Activated T-cell treated with anti-CD3 and anti-CD28 coated beads, Interleukin-2, amount 50 U/mL, for 24 hours (primary cell): ENCODE measurements around the gene FKTN.
"Not testable (repeated sequence)": the region's sequence is repeated elsewhere in the genome, so short reads cannot be mapped to it uniquely, and the experiment has no call there.

ENCODE experiments used
- DNase-seq: peaks from one replicate; pipeline ENCODE4 v3.0.0-alpha.2; 2020
- H3K27ac Mint-ChIP-seq: 2 replicates; pipeline ENCODE4 v1.8.0; 2020; ENCODE audit warnings: mild to moderate bottlenecking, mixed read lengths
- H3K27me3 Mint-ChIP-seq: 2 replicates; pipeline ENCODE4 v1.8.0; 2020; ENCODE audit warnings: mixed read lengths
- H3K36me3 Mint-ChIP-seq: 2 replicates; pipeline ENCODE4 v1.8.0; 2020; ENCODE audit warnings: low read depth, mixed read lengths
- H3K4me1 Mint-ChIP-seq: 2 replicates; pipeline ENCODE4 v1.8.0; 2020; ENCODE audit warnings: low read depth, mixed read lengths
- H3K4me3 Mint-ChIP-seq: 2 replicates; pipeline ENCODE4 v1.8.0; 2020; ENCODE audit warnings: mild to moderate bottlenecking, moderate library complexity, mixed read lengths
- H3K9me3 Mint-ChIP-seq: 2 replicates; pipeline ENCODE4 v1.8.0; 2020; ENCODE audit warnings: mixed read lengths

FKTN gene

DNA sequence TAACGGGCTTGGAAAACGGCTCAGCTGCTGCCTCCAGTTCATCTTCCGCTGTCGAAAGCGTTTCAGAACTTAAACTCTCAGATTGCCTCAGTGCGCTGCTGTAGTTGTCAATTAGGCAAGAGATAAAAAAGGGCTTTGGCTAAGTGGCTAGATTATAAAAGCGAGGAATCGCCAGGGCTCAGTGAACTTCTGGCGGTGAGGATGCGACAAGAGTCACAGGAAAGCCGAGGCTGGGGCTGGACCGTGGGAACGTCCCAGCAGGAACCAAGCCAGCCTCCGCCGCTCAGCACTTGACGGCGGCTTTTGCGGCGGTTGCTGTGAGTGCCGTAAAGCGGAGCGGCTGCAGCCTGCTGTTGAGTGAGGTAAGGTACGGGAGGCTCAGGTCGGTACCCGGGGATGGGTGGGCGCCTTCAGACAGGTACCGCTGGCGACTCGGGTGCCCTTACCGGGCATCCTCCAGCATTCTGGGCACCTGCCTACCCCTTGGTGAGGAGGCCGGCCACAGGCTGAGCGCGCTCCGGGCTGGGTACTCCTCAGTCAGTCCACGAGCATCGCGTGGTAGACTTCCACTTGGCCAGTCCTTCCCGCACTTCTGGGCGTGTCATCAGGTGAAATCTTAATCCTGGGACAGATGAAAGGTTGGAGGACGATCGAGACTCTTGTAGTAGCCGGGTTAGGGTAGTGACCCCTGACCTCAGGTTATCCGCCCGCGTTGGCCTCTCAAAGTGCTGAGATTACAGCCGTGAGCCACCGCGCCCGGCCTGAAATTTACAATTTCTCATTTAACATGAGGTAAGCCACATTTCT lies at the start of gene FKTN:
TSS of gene FKTN (plus strand) at position 328 of the 807 bp plus-strand sequence. CDS start 16,902 bp downstream, outside the sequence.
- peak; percentile 88 for DNase-seq
- Mint-ChIP-seq H3K27me3 (no peaks in the 10 kb centered on the region), H3K4me1 (peaks cover 22% of the 10 kb centered on the region), H3K9me3 (peaks cover 5% of the 10 kb centered on the region), H3K27ac (peak within 1 kb of the TSS; percentile 88), H3K4me3 (peak within 1 kb of the TSS; percentile 94), H3K36me3 (peaks cover 44% of the 10 kb centered on the region)

DNA sequence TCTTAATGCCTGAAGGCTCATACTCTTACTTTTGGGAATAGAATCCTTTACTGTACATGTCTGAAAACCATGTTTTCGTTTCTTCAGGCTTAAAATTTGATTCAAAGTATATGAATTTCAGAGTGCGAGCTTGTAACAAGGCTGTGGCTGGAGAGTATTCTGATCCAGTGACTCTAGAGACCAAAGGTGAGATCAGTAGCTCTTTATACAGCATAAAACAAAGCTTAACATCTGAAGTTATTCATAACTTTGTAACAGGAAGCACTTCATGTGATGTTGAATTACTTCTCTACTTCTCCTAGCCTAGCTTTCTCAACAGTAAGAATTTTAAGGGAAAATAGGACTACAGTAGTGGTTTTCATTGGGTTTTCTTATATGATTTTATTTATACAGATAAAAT lies 49.4 kb upstream of the FKTN start:
- no peak overlapping the region for H3K27ac Mint-ChIP-seq
- no peaks in the 10 kb centered on the region for H3K9me3 Mint-ChIP-seq
- no peak overlapping the region for H3K4me3 Mint-ChIP-seq
- H3K27me3 Mint-ChIP-seq: no peaks in the 10 kb centered on the region
- H3K4me1 Mint-ChIP-seq: peaks cover 7% of the 10 kb centered on the region
- no peak for DNase-seq
- H3K36me3 Mint-ChIP-seq: no peaks in the 10 kb centered on the region

DNA sequence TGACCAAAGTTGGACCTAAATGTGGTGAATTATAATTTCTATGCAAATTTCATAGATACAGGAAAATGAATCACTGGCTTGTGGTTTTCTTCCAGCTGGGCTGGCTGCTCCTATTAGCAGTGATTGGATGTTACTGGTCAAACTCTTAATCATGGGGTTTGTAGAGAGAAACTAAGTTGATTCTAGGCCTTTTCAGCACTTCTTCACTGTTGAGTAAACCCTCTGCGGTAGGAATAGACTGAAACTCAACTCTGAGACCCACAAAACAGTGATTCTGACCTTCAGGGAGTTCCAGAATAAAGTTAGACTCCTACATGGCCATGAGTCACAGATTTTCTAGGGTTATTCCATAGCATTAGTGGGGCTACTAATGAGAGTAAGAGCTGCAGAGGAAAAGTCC lies 47.9 kb upstream of the FKTN start:
- Mint-ChIP-seq H3K27me3 (no peaks in the 10 kb centered on the region), H3K27ac (no peak overlapping the region), H3K36me3 (no peaks in the 10 kb centered on the region), H3K9me3 (no peaks in the 10 kb centered on the region), H3K4me3 (no peak overlapping the region), H3K4me1 (peaks cover 7% of the 10 kb centered on the region)
- DNase-seq: no peak

DNA sequence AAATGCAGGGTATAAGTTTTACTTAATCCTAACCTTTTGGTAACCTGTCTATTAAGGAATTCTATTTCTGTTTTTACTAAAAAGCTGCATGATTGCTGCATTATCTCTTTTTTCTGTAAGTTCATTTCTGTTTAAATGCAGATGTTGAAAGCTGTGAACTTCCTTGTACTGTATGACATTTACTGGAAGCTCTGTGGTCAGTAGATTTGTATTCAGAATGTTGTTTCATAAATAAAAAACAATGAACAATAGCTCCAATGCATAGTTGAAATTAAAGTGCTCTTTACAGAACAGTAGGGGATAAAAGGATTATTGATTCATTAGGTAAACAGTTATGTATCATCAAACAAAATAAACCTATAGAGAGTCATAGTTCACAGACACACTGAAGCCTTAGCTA lies 46.5 kb upstream of the FKTN start:
- no peaks in the 10 kb centered on the region for H3K9me3 Mint-ChIP-seq
- H3K27ac Mint-ChIP-seq: no peak overlapping the region
- H3K4me1 Mint-ChIP-seq: peaks cover 7% of the 10 kb centered on the region
- no peak for DNase-seq
- H3K27me3 Mint-ChIP-seq: no peaks in the 10 kb centered on the region
- H3K4me3 Mint-ChIP-seq: no peak overlapping the region
- H3K36me3 Mint-ChIP-seq: no peaks in the 10 kb centered on the region

DNA sequence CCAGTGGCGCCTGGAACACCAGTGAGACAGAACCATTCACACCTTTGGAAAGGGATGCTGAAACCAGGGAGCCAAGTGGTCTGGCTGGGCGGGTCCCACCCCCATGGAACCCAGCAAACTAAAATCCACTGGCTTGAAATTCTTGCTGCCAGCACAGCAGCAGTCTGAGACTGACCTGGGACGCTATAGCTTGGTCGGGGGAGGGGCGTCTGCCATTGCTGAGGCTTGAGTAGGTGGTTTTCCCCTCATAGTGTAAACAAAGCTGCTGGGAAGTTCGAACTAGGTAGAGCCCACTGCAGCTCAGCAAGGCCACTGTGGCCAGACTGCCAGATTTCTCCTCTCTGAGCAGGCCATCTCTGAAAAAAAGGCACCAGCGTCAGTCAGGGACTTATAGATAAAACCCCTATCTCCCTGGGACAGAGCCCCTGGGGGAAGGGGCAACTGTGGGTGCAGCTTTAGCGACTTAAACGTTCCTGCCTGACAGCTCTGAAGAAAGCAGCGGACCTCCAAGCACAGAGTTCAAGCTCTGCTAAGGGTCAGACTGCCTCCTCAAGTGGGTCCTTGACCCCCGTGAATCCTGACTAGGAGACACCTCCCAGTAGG lies 42.0 kb upstream of the FKTN start:
- no peaks in the 10 kb centered on the region for H3K9me3 Mint-ChIP-seq
- H3K27ac Mint-ChIP-seq: no peak overlapping the region
- no peaks in the 10 kb centered on the region for H3K4me1 Mint-ChIP-seq
- no peaks in the 10 kb centered on the region for H3K36me3 Mint-ChIP-seq
- no peak for DNase-seq
- no peaks in the 10 kb centered on the region for H3K27me3 Mint-ChIP-seq
- no peak overlapping the region for H3K4me3 Mint-ChIP-seq

DNA sequence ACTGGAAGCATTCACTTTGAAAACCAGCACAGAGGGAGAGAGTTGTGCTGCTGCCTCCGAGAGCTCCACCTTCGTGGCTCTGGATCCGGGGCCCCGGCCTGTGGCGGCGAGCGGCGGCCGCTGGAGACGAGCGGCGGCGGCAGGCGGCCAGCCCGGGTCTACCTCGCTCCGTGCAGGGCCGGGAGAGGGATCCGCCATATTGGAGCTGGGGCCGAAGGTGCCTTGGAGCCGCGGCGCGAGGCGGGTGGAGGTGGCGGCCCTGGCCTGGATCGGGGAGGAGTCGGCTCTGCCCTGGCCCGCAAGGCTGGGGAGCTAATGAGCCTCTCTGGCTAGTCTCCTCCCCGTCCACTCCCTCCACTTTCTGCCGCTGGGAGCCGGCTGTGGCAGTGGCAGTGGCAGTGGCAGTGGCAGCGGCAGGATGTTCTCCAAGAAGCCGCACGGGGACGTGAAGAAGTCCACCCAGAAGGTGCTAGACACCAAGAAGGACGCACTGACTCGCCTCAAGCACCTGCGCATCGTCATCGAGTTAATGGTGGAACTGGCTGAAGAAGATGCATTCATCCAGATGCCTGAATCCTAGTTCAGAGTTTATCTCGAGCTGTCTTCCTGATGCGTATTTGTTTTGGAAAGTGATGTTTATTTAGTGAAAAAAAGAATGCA lies 38.1 kb upstream of the FKTN start:
- H3K36me3 Mint-ChIP-seq, H3K27me3 Mint-ChIP-seq, H3K9me3 Mint-ChIP-seq, H3K27ac Mint-ChIP-seq, H3K4me1 Mint-ChIP-seq, H3K4me3 Mint-ChIP-seq: not testable (repeated sequence)
- DNase-seq: peak; percentile 57

DNA sequence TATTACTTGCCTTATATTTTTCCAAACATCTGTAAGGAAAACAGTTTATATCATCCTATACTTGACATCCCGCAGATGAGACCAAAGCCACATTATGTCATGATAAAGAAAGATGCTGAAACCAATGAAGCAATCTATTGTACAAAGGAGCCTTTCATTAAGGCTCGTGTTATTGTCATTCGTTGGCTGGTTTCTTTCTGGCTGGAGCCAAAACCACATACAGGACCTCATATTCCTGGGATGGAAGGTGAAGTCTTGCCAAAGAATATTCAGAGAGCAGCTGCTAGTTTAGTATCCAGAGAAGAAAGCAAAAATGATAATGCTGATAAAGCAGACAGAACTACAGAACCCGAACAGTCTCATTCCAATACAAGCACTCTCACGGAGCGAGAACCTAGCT lies 36.9 kb upstream of the FKTN start:
- H3K36me3 Mint-ChIP-seq, H3K27me3 Mint-ChIP-seq, DNase-seq, H3K27ac Mint-ChIP-seq, H3K4me1 Mint-ChIP-seq, H3K9me3 Mint-ChIP-seq, H3K4me3 Mint-ChIP-seq: not testable (repeated sequence)

DNA sequence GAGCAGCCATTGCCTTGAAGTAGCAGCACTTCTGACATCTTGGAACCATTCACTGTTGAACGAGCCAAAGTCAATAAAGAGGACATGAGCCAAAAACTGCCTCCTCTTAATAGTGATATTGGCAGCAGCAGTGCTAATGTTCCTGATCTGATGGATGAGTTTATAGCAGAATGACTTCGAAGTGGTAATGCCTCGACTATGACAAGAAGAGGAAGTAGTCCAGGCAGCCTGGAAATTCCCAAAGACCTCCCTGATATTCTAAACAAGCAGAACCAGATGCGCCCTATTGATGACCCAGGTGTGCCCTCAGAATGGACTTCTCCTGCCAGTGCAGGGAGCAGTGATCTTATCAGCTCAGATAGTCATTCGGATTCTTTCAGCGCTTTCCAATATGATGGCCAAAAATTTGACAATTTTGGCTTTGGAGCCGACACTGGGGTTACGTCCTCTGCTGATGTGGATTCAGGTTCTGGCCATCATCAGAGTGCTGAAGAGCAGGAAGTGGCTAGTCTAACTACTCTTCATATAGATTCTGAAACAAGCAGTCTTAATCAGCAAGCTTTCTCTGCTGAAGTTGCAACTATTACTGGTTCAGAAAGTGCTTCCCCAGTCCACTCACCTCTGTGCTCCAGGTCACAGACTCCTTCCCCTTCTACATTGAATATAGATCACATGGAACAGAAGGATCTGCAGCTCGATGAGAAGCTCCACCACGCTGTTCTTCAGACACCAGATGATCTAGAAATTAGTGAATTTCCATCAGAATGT lies 35.1 kb upstream of the FKTN start:
- H3K4me1 Mint-ChIP-seq, H3K36me3 Mint-ChIP-seq, H3K27ac Mint-ChIP-seq, DNase-seq, H3K4me3 Mint-ChIP-seq, H3K9me3 Mint-ChIP-seq, H3K27me3 Mint-ChIP-seq: not testable (repeated sequence)

DNA sequence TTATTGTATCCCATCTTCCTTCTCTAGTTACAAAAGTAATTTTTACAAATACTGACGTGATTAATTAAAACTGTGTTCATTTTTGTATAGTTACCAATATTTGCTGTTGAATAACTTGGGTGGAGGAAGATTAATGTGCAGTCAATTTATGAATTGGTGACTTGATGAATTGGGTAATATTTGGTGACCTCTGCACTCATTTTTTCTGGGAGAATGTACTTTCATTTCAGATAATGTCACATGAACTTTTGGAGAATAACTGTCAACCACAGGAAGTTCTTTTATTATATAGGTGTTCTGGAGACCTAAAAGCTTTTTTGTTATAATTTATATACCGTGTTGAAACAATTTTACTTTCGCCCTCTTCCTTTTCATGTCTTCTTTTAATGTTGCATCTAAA lies 26.4 kb upstream of the FKTN start:
- DNase-seq: no peak
- Mint-ChIP-seq H3K27me3 (no peaks in the 10 kb centered on the region), H3K9me3 (peaks cover 9% of the 10 kb centered on the region), H3K4me3 (no peak overlapping the region), H3K27ac (no peak overlapping the region), H3K4me1 (peaks cover 34% of the 10 kb centered on the region), H3K36me3 (peaks cover 2% of the 10 kb centered on the region)

DNA sequence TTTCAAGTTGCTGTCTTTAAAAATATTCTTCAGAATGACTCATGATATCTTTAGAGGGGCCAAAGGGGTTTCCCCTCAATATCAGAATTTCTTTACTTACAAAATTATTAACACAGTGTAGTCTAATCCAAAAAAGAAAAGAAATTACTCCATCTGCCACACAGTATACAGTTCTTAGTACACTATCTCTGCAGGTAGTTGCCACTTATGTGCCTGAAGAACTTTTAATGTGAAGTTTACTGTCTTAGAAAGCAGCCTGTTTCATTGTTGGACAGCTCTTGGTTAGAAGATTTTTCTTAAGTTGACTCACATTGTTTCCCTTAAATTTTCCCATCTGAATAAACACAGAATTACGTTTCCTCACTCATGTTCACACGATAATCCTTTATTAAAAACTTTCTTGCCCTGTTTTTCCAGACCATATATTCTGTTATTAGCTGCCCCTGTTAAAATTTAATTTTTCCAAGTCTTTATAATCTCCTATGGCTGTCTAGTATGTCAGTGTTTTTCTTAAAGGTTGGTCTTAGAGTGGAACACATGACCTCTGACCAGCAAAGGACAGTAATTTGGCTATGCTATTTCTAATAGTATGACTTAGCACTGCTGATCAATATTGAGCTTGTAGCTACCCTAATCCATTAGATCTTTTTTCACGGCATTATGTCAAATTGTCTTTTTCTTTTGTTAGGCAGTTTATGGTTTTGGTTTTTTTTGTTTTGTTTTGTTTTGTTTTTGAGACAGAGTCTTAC lies 21.8 kb upstream of the FKTN start:
- Mint-ChIP-seq H3K9me3 (no peaks in the 10 kb centered on the region), H3K27me3 (no peaks in the 10 kb centered on the region), H3K4me3 (no peak overlapping the region), H3K36me3 (peaks cover 2% of the 10 kb centered on the region), H3K4me1 (peaks cover 31% of the 10 kb centered on the region), H3K27ac (no peak overlapping the region)
- no peak for DNase-seq

DNA sequence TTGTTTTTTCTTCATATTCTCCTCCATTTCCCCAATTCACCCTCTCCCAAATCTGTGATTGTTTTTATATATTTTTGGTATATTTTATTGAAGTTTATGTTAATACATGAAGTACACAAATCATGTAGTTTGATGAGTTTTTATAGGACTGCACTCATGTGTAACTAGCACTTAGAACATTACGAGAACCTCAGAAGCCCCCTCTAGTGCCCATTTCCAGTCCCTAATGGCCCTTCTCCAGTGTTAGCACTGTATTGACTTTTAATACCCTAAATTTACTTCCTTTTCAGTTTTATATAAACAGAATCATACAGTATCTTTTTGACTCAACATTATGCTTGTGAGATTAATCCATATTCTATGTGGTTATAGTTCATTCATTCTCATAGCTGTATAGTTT lies 18.5 kb upstream of the FKTN start:
- Mint-ChIP-seq H3K27ac (no peak overlapping the region), H3K4me1 (peaks cover 25% of the 10 kb centered on the region), H3K4me3 (no peak overlapping the region), H3K27me3 (no peaks in the 10 kb centered on the region), H3K36me3 (peaks cover 2% of the 10 kb centered on the region), H3K9me3 (no peaks in the 10 kb centered on the region)
- no peak for DNase-seq

DNA sequence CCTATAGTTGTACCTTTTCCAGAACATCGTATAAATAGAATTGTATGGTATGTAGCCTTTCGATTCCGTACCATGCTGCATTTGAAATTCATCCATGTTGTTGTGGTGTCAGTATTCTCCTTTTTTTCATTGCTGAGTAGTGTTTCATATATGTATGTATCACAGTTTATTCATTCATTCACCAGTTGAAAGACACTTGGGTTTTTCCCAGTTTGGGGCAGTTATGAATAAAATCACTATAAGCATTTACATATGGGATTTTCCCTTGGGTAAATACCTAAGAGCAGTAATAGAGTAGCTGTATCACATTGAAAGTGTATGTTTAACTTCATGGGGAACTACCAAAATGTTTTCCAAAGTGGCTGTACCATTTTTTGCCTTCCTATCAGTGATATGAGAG lies 16.1 kb upstream of the FKTN start:
- Mint-ChIP-seq H3K27me3 (no peaks in the 10 kb centered on the region), H3K4me1 (peaks cover 7% of the 10 kb centered on the region), H3K27ac (peak overlapping the region; percentile 33), H3K36me3 (no peaks in the 10 kb centered on the region), H3K9me3 (no peaks in the 10 kb centered on the region), H3K4me3 (no peak overlapping the region)
- no peak for DNase-seq

DNA sequence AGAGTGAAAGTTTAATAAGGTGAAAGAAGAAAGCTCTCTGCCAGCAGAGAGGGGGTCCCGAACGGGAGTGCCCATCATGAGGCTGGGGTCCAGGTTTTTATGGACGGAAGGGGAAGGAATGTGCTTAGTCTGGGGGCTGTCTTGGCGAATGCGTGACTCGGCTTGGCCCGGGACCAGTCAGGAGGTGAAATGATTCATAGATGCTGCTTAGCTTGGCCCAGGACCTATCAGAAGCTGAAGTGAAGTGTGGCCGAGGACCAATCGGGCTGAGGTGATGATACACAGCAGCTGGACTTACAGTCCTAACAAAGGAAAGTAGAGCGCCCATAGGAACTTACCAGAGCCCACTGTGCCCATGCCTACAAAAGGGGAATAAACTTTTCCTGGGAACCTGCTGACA lies 3.9 kb upstream of the FKTN start:
- peaks cover 12% of the 10 kb centered on the region for H3K4me1 Mint-ChIP-seq
- peaks cover 15% of the 10 kb centered on the region for H3K36me3 Mint-ChIP-seq
- no peak overlapping the region for H3K27ac Mint-ChIP-seq
- H3K27me3 Mint-ChIP-seq: no peaks in the 10 kb centered on the region
- DNase-seq: no peak
- H3K9me3 Mint-ChIP-seq: no peaks in the 10 kb centered on the region
- H3K4me3 Mint-ChIP-seq: no peak overlapping the region

DNA sequence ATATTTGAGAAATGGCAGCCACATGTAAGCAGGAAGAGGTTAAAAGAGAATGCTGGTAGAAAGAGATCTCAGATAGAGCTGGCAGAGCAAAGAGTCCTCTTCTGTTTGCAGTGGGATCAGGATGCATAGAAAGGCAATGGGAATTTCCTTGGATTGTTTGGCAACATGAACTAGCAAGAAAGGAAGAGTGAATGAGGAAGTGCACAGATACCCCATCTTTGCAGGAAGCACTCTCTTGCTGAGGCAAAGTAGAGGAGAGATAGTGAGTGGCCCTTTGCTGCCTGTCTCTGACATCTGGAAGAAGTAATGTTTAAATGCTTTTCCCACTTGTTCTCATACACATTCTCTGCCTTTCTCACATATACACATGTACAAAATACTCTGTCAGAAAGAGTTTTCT lies 14.5 kb downstream of the FKTN start:
- H3K4me1 Mint-ChIP-seq: no peaks in the 10 kb centered on the region
- no peaks in the 10 kb centered on the region for H3K27me3 Mint-ChIP-seq
- H3K4me3 Mint-ChIP-seq: no peak overlapping the region
- H3K9me3 Mint-ChIP-seq: peaks cover 22% of the 10 kb centered on the region
- H3K27ac Mint-ChIP-seq: no peak overlapping the region
- peaks cover 49% of the 10 kb centered on the region for H3K36me3 Mint-ChIP-seq
- no peak for DNase-seq
